NCI-H1092 (cell line): ENCODE results near the gene MYMK.

ENCODE experiments used
- DNase-seq: peaks from one replicate; lab custom pipeline; 2025; lab: John Stamatoyannopoulos, UW

Gene MYMK

GRCh38 chr9:133535306-133535877, 10.6 kb upstream of the MYMK start:
- no peak for DNase-seq

GRCh38 chr9:133534346-133535291, 9.9 kb upstream of the MYMK start, which contains the start of gene ADAMTSL2:
TSS of gene ADAMTSL2 (plus strand) at chr9:133534704. CDS start at chr9:133536713, 2,009 bp downstream.
- peak; percentile 85 for DNase-seq

DNA sequence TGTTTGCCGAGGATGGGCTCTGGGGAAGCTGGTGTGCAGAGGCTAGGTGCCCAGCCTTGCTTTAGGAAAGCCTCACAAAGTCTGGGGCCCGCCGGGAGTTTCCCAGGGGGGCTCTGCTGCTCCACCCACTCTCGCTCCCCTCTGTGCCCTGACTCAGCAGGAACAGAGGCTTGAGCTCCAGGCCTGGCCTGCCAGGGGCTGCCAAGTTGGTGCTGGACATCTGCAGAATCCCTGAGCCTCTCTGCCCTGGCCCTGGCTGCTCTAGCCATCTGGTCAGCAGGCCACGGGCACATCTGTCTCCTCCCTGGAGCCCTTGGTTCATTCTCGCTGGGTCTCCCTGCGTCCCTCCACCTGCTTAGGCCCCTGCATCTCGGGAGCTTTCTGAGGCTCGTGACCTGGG, 9.1 kb upstream of the MYMK start:
- no peak for DNase-seq

DNA sequence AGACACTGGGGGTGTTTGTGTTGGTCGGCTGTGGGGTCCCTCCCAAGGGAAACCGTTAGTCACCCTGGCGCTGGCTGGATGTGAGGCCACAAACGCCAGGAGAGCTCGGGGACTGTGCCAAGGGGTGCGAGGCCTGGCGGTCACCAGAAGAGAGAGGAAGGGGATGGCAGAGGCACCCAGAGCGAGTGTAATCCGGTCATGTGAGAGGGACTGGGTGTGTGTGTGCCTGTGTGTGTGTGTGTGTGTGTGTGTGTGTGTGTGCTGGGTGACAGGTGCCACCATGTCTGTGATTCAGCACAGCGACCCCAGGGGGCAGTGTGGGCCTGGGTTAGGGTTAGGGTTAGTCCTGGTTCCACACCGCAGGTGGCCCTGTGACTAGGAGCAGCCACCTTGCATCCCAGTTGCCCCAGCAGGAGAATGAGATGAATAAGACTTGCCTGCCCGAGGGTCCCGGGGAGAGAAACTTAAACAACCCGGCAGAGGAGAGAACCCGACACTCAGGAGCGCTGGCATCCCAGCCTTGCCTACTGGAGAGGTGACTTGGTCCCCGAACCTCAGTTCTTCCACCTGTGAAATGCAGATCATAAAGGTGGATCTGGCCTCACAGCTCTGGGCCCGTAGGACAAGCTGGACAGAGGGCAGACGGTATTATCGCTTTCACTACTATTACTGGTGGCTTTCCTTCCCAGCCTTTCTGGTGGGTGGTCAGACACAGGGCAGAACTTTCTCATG, 8.3 kb upstream of the MYMK start:
- peak; percentile 70 for DNase-seq

DNA sequence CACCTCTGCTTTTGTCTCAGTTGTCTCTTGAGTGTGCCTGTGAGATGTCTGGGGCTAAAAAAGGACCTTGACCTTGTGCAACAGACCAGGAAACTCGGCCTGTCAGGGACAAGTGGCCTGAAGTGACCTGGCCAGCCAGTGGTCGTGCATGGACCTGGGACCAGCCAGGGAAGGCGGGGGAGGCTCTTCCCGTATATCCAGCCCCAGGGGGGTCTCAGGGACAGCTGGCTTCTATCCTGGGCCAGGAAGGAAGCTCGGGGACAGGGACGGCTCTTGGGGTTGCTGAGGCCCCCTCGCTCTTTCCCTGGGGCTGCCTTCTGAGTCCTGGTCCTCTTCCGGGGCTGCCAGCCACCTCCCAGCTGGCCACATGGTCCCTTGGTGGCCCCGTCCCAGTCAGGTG, 6.5 kb upstream of the MYMK start:
- no peak for DNase-seq

GRCh38 chr9:133529874-133530273, 5.1 kb upstream of the MYMK start:
- no peak for DNase-seq

- DNase-seq = no peak
Observed at GRCh38 chr9:133529457-133529856, 4.7 kb upstream of the MYMK start.

DNA sequence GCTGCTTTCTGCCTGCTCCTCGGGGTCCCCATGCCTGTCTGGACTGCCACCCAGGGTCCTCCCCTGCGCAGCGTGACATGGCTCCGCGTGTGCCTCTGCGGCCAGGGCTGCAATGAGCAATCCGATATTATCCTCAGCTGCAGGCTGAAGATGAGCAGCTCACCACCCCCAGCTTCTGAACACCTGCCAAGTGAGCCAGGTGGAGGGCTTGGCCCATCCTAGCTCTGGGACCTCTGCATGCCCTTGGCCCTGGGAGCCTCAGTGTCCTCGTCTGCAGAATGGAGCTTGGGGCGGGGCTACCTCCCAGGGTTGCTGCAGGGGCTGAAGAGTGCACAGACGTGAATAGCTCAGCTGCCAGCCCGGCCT, 4.1 kb upstream of the MYMK start:
- DNase-seq = peak; percentile 28

- no peak for DNase-seq
Observed at GRCh38 chr9:133528001-133528875, 3.5 kb upstream of the MYMK start.

DNA sequence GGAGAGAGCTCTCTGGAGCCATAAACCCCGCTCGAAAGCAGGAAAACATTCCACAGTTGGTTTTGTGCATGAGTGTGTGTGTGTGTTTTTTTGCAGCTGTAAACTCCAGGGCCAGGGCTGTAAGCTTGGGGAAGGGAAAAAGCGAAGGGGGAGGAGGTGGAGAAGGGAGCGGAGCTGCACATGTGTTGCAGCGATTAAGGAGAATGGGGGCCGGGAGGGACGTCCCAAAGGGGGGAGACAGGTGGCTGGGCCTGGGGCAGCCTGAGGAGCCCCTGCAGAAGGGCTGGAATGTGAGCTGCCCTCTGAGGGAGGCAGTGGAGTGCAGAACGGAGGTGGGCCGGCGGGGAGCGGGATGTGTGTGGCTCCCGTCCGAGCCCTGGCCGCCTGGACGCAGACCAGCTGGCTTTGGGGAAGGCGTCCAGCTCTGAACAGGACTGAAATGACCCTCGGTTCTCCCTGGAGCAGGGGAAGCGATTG, 2.7 kb upstream of the MYMK start:
- DNase-seq = no peak

- no peak for DNase-seq
Observed at GRCh38 chr9:133526721-133527321, 2.1 kb upstream of the MYMK start.

DNA sequence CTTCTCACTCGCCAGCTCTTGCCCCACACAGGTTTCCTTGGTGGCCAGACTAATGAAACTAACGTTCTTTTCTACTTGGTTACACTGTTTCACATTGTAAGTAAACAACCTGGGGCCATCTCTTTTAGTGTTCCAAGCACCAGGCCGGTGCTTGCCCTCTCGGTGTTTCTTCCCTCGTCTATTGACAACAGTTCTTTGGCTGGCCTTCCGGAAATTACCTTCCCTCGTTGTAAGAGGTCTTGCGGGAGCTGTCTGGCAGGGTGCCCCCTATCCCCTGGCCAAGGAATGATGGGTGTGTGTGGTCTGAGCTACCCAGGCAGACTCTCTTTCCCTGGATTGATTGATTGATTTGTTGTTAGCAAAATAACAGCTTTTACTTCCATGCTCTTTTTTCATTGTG, 918 bp upstream of the MYMK start:
- DNase-seq = no peak

DNA sequence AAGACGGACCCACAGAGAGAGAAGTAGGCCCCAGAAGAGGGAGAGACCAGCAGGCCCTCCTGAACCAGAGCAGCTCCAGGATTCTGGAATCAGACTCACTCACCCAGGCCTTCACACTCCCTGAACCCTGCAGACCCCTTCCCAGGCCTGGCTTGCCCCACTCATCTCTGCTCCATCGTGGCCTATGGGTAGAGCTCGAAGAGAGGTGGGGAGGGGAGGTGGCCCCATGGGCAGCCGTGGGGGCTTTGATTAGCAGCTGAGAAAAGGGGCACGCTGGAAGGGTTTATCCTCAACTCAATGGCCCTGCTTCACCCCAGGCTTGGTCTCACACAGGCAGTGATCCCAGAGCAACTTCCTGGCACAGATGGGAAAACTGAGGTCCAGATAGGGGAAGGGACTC, 613 bp downstream of the MYMK start:
- DNase-seq = no peak

GRCh38 chr9:133523106-133523505, 1.7 kb downstream of the MYMK start:
- no peak for DNase-seq

GRCh38 chr9:133522073-133522910, 2.5 kb downstream of the MYMK start:
- no peak for DNase-seq

DNA sequence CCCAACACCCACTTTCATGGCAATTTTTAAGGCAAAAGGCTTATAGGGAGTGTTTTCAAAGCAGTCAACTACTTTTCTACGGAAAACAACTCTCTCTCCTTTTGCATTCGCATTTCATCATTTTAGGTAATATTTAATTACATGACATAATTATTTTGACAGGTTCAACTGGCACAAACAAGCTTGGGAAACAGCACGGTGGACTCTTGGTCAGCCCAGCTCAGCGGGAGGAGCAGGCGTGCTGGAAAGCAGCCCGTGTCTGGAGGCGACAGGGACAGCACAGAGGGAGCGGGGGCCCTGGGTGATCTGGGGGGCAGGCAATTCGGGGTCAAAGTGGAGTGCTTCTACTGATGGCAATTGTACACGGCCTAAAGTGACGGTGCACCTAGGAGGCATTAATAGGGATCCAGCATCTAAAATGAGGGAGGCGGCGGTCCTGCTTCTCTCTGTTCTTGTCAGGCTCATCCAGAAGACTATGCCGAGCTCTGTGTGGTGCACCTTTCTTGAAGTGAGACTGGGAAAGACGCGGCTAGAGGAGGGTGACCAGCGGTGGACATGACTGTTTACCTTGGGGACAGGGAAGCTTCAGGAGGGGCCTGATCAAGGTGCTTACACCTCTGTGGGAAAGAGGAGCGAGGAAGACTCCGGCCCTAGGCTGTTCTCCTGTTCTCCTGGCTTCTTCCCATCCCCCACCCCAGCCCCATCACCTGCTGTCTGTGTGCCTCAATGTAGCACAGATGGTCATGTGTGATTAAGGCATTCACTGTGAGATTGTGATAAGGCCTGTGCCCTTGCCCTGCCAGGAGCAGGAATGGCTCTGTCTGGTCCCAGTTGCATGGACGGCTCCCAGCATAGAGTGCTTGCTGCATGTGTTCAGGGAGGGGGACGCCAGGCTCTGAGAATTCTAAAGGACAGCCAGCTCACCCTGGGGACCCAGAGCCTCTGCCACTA, 3.4 kb downstream of the MYMK start:
- no peak for DNase-seq

GRCh38 chr9:133520121-133520835, 4.5 kb downstream of the MYMK start:
- no peak for DNase-seq

DNA sequence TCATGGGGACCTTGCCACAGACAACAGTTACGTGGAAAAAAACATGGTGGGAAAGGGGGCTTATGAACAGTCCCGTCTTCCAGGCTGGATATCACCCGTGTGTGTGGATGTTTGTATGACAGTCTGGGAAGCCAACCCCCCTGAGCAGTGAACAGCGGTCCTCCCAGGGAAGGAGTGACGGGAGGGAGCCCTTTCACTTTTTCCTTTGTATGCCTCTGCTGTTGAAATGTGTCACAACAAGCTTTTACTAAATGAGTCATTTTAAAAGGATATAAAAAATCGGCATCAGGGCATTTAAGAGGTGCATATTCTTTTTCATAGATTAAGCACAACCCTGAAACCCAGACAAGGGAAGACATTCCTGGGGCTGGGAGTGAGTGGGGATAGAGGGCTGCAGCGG, 5.1 kb downstream of the MYMK start:
- DNase-seq = no peak
